ENCODE measurements around the gene TRAF4.

DNA sequence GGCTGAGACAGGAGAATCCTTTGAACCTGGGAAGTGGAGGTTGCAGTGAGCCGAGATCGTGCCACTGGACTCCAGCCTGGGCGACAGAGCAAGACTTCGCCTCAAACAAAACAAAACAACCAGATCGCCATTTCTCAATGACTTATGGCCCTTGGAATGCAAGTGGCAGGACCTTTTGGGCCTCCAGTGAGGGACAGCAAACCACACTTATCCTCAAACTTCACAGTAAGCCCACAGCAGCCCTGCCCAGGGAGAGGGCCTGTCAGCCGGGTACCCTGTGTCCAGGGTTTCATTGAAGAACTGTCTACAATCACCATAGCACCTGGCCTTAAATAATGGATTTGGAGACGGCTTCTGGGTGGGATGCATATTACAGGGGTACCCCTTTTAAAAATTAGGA is 11.7 kb downstream of the TRAF4 start:
- TF ChIP-seq, protein P1, sequence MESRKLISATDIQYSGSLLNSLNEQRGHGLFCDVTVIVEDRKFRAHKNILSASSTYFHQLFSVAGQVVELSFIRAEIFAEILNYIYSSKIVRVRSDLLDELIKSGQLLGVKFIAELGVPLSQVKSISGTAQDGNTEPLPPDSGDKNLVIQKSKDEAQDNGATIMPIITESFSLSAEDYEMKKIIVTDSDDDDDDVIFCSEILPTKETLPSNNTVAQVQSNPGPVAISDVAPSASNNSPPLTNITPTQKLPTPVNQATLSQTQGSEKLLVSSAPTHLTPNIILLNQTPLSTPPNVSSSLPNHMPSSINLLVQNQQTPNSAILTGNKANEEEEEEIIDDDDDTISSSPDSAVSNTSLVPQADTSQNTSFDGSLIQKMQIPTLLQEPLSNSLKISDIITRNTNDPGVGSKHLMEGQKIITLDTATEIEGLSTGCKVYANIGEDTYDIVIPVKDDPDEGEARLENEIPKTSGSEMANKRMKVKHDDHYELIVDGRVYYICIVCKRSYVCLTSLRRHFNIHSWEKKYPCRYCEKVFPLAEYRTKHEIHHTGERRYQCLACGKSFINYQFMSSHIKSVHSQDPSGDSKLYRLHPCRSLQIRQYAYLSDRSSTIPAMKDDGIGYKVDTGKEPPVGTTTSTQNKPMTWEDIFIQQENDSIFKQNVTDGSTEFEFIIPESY (IDR thresholded peaks at IDR 0.05; ENCODE audit: extremely low read depth, insufficient replicate concordance, low read length): no peak
- TF ChIP-seq POLR2AphosphoS5 (IDR thresholded peaks at IDR 0.05; ENCODE audit: low read depth, low read length) (no peak), EGR1 (IDR thresholded peaks at IDR 0.05; ENCODE audit: low read depth) (no peak), JUND (IDR thresholded peaks at IDR 0.05) (no peak), CEBPB (IDR thresholded peaks at IDR 0.05; ENCODE audit: low read depth) (no peak), POLR2A (IDR thresholded peaks at IDR 0.05; ENCODE audit: borderline replicate concordance, extremely low read depth, insufficient read depth, insufficient read length) (no peak), TCF7L2 (IDR thresholded peaks at IDR 0.05; ENCODE audit: borderline replicate concordance, extremely low read depth, insufficient read depth, insufficient read length) (no peak)
- TF ChIP-seq, protein P2, sequence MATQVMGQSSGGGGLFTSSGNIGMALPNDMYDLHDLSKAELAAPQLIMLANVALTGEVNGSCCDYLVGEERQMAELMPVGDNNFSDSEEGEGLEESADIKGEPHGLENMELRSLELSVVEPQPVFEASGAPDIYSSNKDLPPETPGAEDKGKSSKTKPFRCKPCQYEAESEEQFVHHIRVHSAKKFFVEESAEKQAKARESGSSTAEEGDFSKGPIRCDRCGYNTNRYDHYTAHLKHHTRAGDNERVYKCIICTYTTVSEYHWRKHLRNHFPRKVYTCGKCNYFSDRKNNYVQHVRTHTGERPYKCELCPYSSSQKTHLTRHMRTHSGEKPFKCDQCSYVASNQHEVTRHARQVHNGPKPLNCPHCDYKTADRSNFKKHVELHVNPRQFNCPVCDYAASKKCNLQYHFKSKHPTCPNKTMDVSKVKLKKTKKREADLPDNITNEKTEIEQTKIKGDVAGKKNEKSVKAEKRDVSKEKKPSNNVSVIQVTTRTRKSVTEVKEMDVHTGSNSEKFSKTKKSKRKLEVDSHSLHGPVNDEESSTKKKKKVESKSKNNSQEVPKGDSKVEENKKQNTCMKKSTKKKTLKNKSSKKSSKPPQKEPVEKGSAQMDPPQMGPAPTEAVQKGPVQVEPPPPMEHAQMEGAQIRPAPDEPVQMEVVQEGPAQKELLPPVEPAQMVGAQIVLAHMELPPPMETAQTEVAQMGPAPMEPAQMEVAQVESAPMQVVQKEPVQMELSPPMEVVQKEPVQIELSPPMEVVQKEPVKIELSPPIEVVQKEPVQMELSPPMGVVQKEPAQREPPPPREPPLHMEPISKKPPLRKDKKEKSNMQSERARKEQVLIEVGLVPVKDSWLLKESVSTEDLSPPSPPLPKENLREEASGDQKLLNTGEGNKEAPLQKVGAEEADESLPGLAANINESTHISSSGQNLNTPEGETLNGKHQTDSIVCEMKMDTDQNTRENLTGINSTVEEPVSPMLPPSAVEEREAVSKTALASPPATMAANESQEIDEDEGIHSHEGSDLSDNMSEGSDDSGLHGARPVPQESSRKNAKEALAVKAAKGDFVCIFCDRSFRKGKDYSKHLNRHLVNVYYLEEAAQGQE (IDR thresholded peaks at IDR 0.05; ENCODE audit: low read depth): no peak
- TF ChIP-seq, protein P3, sequence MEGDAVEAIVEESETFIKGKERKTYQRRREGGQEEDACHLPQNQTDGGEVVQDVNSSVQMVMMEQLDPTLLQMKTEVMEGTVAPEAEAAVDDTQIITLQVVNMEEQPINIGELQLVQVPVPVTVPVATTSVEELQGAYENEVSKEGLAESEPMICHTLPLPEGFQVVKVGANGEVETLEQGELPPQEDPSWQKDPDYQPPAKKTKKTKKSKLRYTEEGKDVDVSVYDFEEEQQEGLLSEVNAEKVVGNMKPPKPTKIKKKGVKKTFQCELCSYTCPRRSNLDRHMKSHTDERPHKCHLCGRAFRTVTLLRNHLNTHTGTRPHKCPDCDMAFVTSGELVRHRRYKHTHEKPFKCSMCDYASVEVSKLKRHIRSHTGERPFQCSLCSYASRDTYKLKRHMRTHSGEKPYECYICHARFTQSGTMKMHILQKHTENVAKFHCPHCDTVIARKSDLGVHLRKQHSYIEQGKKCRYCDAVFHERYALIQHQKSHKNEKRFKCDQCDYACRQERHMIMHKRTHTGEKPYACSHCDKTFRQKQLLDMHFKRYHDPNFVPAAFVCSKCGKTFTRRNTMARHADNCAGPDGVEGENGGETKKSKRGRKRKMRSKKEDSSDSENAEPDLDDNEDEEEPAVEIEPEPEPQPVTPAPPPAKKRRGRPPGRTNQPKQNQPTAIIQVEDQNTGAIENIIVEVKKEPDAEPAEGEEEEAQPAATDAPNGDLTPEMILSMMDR (IDR thresholded peaks at IDR 0.05 in 2 of 3, conservative IDR thresholded peaks at IDR 0.05 in 1 of 3; ENCODE audit: borderline replicate concordance in 1 of 3, insufficient read depth in 1 of 3, low read depth in 2 of 3, low read length in 2 of 3): no peak

Measured in HCT116 (cell line).